ENCODE data around the gene RHO.

- no peak for TF ChIP-seq EZH2 (IDR thresholded peaks at IDR 0.05)
- no peak for TF ChIP-seq POLR2AphosphoS5 (IDR thresholded peaks at IDR 0.05; ENCODE audit: borderline replicate concordance, low read depth, low read length)
- no peak for TF ChIP-seq FOXP2 (optimal IDR thresholded peaks at IDR 0.05; ENCODE audit: control extremely low read depth, extremely low read length, insufficient read depth)
Observed at GRCh38 chr3:129529436-129530210, 1.2 kb downstream of the RHO start.
